Measurements from ENCODE around the gene WDR27. TPM values are rescaled to one million over a fixed set of nuclear protein-coding genes. Genes with fewer than 3 reads are reported as not detected.

WDR27 gene
- total and polyA plus RNA-seq, 2 experiments from 2014 or later, result 27.7 to 29.7 TPM

- no peaks in the 10 kb centered on the region for H3K27me3 ChIP-seq
- 100% methylated on average over 1 of the region's 1 CpG for WGBS (ENCODE audit: low lambda C conversion rate, missing lambda C conversion rate)
- DNase-seq (ENCODE audit: low spot score), result no peak
- H3K36me3 ChIP-seq (replicated peaks; ENCODE audit: insufficient read depth, low read depth), result no peaks in the 10 kb centered on the region
- no peaks in the 10 kb centered on the region for H3K9me3 ChIP-seq (ENCODE audit: low read depth)
- H3K79me2 ChIP-seq, result no peaks in the 10 kb centered on the region
- no peak overlapping the region for H3K4me2 ChIP-seq
- H3K27ac ChIP-seq, result no peak overlapping the region
- H3K4me1 ChIP-seq (ENCODE audit: insufficient read depth), result no peaks in the 10 kb centered on the region
- TF ChIP-seq EZH2phosphoT487 (IDR thresholded peaks at IDR 0.05; ENCODE audit: low read depth, severe bottlenecking, unreplicated experiment), result no peak
- no peak for TF ChIP-seq EZH2 (IDR thresholded peaks at IDR 0.05; ENCODE audit: borderline replicate concordance)
- no peak for TF ChIP-seq CTCF (IDR thresholded peaks at IDR 0.05; ENCODE audit: poor library complexity)
- H3K9me2 ChIP-seq (replicated peaks; ENCODE audit: insufficient read depth), result no peaks in the 10 kb centered on the region
- no peak overlapping the region for H2AFZ ChIP-seq
- no peak overlapping the region for H3K4me3 ChIP-seq
- no peaks in the 10 kb centered on the region for H4K20me1 ChIP-seq (ENCODE audit: insufficient read depth, poor library complexity, severe bottlenecking)
These were observed 228.2 kb downstream of the WDR27 start for GRCh38 chr6:169473663-169474062.

GRCh38 chr6:169472786-169473416, 228.9 kb downstream of the WDR27 start:
- Histone ChIP-seq H3K9me3 (ENCODE audit: low read depth) (no peaks in the 10 kb centered on the region), H3K27ac (no peak overlapping the region)

GRCh38 chr6:169470790-169471189, 231.0 kb downstream of the WDR27 start:
- Histone ChIP-seq H4K20me1 (ENCODE audit: insufficient read depth, poor library complexity, severe bottlenecking) (no peaks in the 10 kb centered on the region), H3K4me3 (no peak overlapping the region), H2AFZ (no peak overlapping the region), H3K79me2 (no peaks in the 10 kb centered on the region), H3K36me3 (replicated peaks; ENCODE audit: insufficient read depth, low read depth) (no peaks in the 10 kb centered on the region), H3K4me2 (no peak overlapping the region), H3K4me1 (ENCODE audit: insufficient read depth) (no peaks in the 10 kb centered on the region), H3K27me3 (no peaks in the 10 kb centered on the region), H3K9me2 (replicated peaks; ENCODE audit: insufficient read depth) (no peaks in the 10 kb centered on the region), H3K27ac (no peak overlapping the region), H3K9me3 (ENCODE audit: low read depth) (no peaks in the 10 kb centered on the region)
- TF ChIP-seq CTCF (IDR thresholded peaks at IDR 0.05; ENCODE audit: poor library complexity), result no peak
- TF ChIP-seq EZH2phosphoT487 (IDR thresholded peaks at IDR 0.05; ENCODE audit: low read depth, severe bottlenecking, unreplicated experiment), result no peak
- TF ChIP-seq EZH2 (IDR thresholded peaks at IDR 0.05; ENCODE audit: borderline replicate concordance), result no peak
- DNase-seq (ENCODE audit: low spot score), result no peak
- 100% methylated on average over 2 of the region's 2 CpGs for WGBS (ENCODE audit: low lambda C conversion rate, missing lambda C conversion rate)

More at GRCh38 chr6:169472786-169473416, 228.9 kb downstream of the WDR27 start:
- Histone ChIP-seq H3K4me3 (no peak overlapping the region), H3K79me2 (no peaks in the 10 kb centered on the region), H3K27me3 (no peaks in the 10 kb centered on the region), H3K4me1 (ENCODE audit: insufficient read depth) (no peaks in the 10 kb centered on the region), H4K20me1 (ENCODE audit: insufficient read depth, poor library complexity, severe bottlenecking) (no peaks in the 10 kb centered on the region), H2AFZ (no peak overlapping the region), H3K36me3 (replicated peaks; ENCODE audit: insufficient read depth, low read depth) (no peaks in the 10 kb centered on the region), H3K9me2 (replicated peaks; ENCODE audit: insufficient read depth) (no peaks in the 10 kb centered on the region), H3K4me2 (no peak overlapping the region)
- TF ChIP-seq EZH2 (IDR thresholded peaks at IDR 0.05; ENCODE audit: borderline replicate concordance) (no peak), EZH2phosphoT487 (IDR thresholded peaks at IDR 0.05; ENCODE audit: low read depth, severe bottlenecking, unreplicated experiment) (no peak), CTCF (IDR thresholded peaks at IDR 0.05; ENCODE audit: poor library complexity) (no peak)
- DNase-seq (ENCODE audit: low spot score), result no peak
- WGBS (ENCODE audit: low lambda C conversion rate, missing lambda C conversion rate), result 98% methylated on average over 3 of the region's 3 CpGs
